T follicular helper cell (primary cell): ENCODE measurements around the gene MXD4.

Experiments used
- DNase-seq: peaks from one replicate; pipeline ENCODE4 v3.0.0-alpha.2; 2020; ENCODE audit warnings: low read depth

The MXD4 gene

DNA sequence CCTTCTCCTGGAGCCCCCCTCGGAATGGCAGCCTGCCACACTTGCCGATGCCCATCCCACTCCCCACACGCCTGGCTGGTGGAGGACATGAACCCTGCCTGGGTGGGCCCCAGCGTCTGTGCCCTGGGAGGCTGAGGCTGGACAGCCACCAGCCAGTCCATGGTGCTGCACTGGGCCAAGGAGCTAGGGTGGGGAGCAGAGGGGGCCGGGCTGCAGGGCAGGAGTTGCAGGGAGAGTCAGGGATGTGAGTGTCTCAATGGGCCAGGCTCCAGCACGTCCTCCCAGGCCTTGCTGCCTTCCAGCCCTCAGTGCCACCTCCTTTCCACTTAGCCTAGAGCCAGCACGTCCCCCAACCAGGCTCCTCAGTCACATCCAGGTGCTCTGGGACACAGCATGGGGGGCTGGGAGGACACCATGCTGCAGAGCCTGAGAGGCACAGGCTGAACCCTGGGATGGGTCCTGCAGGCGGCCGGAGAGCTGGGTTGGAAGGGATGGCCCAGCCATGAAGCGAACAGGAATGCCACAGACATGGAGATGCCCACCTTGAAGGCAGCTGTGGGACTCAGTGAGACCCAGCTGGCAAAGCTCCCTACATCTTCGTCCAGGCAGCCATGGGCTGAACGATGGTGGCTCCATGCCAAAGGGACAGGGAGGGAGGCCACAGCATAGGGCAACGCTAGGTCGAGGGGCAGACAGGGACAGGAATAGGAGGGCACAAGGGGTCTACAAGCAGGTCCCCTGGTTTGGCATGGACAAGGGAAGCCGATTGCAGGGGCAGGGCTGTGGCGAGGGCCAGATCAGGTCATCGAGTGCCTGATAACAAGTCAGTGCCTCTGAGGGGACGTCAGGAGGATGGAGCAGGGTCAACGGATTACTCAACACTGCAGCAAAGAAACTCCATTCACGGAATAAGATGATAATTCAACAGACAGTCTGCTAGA, 30.1 kb upstream of the MXD4 start:
- DNase-seq, result no peak

DNA sequence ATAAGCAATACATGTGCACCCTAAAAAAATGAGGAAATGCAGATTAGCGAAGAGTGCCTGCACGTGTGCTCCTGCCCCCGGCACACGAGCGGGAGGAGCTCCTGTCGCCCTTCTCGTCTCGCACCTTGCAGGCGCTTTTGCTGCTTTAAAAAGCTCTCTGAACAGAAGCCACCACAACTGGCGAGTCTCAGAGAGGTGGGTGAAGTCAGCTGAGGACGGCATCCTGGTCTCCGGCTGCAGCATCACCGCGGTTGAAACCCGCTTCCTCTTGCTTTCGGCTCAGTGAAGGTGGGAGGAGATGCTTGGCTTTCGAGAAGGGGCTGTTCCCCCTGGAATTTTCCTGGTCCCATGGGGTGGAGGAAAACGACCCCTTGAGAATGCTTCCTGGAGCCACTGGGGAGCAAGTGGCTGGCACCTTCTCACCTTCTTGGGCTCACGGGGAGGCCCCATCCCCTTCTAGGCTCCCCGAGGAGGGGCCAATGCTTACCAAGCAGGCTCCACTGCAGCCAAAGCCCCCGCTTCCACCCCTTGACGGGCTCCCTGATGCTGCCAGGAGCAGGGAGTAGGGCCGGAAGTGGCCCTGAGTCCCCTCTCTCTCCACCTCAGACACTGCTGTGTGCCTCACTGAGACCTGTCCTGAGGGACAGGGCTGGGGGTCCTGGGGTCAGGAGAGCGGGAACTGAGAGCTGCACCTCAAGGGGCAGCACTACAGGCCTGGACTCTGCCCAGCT, 29.2 kb upstream of the MXD4 start:
- peak; percentile 66 for DNase-seq

DNA sequence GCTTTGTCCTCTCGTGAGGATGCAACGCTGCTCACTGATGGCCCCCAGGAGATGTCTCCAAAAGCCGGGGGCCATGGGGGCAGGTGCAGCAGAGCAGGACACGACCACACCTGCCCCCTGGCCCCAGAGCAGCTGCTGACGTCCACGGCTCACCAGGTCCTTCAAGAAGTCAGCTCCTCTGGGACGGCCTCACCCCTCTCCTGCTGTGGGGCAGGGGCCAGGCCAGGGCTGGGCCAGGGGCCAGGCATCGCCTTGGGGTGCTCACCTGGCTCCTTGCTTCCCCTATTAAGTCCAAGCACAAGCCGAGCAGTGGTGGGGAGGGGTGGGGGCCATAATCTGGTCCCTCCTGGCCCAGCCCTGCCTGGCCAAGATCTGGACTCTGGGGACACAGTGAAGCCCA, 28.6 kb upstream of the MXD4 start:
- no peak for DNase-seq

DNA sequence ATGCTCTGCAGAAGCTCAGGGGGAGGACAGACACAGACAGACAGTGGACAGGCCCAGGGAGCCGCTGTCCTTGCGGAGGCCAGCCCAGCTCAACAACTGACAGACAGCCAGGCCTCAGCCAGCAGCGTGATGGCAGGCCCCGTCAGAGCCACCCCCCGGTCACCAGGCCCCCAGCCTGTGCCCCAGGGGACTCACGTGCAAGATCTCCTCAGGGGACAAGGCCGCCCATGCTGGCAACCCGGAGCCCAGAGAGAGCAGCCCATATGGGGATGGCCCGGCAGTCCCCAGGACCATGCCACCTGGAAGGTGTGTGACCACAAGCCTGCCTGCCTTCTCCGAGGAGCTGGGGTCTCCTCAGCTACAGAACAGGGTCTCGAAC, 28.0 kb upstream of the MXD4 start:
- DNase-seq, result no peak

DNA sequence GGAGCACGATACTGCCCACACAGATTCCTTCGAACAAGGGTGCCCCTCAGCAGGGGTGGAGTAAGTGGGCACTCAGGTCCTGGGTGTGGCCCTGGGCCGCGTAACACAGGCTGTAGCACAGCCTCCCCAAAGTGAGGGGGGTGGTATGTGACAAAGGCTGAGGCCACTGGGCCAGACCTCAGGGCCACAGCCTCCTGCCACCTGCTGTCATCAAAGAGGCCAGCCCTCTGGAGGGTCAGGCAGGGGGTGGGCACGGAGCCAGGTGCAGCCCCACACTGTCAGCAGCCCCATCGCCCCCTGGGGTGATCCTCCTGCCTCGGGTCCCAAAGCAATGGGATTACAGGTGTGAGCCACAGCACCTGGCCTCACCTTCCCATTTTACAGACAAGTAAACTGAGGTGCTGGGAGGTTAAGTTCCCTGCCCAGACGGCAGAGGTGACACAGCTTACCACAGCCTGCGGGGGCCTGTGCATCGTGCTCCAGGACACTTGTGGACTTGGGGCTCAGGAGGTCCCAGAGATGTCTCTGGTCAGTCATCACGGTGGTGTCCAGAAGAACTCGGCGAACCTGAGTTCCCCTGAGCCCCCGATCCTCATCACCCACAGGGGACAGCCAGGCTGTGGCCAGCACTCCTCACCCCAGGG, 27.5 kb upstream of the MXD4 start:
- DNase-seq, result no peak

DNA sequence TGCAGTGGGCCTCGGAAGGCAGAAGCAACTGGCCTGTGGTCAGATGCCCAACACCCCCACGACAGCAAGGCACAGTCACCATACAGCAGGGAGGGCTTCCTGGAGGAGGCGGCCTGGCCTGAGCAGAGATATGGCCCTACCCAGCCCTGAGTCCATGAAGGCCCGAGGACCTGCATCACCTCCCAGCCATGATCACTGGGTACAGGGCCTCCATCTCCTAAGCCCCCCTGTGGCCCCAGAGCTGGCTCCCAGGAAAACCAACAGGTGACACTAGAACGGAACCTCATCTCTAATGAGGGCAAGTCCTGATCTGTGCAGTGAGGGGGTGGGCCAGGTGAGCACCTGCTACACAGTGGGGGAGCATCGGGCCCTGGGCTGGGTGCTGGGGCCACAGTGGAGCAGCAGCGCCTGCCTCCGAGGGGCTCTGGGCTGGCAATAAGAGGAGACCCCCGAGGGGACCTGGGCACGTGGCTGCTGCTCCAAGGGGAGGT, 26.2 kb upstream of the MXD4 start:
- no peak for DNase-seq

DNA sequence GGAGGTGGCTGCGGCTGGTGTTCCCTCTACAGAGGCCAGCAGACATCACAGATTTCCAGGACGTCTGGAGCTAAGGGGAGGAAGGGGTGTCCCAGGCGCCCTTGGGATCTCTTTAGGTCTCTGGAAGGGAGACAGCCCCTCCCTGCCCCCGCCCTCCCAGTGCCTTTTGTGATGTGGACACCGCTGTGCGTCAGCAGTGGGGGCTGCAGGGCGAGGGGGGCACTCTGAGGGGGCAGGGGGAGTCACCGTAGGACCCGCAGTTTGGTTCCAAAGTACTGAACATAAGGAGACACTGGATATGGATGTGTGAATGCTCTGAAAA, 25.6 kb upstream of the MXD4 start:
- no peak for DNase-seq

DNA sequence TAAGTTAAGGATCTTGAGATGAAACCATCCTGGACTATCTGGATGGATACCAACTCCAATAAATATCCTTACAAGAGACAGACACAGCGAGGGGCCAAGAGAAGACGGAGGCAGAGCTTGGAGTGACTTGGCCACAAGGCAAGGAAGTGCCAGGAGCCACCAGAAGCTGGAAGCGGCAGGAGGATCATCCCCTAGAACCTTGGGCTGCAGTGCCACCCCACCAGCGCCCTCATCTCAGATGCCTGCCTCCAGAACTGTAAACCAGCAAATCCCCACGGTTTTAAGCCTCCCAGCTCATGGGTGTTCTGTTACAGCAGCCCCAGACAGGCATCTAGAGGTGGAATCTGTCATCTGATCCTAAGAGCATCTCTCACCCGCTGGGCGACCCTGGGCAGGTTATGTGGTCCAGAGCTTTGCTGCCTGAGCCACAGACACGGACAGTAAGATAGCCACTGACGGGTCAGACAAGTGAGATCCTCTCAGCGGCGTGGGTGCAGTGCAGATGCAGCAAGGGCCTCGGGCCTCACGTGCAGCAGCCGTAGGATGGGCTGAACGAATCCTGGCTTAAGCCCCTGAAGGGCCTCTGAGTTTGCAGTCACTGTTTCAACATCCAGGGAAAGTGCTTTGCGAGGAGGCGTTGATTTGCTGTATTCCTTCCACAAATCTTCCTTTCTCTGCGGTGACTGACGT, 25.1 kb upstream of the MXD4 start:
- DNase-seq, result no peak

DNA sequence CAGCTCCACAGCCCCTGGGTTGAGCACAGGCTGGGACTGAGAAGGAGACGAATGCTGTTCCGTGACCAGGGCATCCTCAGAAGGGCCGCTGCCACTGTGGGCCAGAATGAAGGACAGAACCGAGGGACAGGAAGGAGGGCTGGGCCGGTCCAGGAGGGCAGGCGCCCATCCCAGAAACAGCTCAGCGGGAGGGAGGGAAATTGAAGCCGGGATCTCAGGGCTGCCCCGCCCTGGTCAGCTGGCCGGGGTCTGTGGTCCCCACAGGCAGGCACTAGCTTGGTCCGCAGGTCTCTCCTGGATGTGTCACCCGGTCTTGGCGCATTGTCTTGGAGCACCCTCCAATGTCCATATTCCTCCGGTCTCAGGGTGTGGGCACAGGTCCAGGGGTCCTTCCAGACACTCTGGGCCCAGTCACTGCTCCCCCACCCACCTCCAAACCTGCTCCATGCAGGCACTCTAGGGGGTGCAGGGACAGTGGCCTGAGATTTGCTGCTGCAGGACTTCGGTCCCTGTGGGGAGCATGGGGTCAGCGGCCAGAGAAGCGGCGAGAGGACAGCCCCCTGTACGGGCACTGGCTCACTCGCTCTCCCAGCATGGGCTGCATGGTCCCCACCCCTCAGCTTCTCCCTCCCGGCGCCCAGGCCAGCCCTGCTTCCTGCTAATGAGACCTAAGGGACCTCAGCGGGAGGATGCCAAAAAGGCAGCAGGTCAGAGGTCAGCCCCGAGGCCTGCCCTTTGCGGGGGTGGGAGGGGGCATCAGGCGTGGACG, 23.9 kb upstream of the MXD4 start:
- DNase-seq, result no peak

DNA sequence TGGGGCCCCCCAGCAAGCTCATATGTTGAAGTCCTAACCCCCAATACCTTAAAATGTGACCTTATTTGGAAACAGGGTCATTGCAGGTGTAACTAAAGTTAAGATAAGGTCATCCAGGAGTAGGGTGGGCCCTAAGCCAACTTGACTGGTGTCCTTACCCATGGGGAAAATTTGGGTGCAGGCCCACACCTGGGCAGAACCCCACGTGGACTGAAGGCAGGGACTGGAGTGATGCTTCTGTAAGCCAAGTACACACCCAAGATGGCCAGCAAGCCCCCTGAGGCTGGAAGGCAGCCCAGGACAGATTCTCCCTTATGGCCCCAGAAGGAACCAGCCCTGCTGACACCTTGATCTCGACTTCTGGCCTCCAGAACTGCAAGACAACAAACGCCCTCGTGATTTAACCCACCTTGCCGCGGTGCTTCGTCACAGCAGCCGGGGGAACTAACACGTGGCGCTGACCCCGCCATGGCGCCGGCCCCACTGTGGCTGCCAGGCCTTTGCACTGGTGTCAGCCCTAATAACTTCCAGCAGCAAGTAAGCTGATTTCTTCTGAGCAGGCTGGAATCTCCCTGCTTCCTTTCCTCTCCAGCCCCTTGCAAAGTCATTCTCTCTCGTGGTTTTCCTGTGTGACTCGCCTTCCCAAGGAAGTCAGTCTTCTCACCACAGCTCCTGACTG, 23.2 kb upstream of the MXD4 start:
- DNase-seq, result no peak

DNA sequence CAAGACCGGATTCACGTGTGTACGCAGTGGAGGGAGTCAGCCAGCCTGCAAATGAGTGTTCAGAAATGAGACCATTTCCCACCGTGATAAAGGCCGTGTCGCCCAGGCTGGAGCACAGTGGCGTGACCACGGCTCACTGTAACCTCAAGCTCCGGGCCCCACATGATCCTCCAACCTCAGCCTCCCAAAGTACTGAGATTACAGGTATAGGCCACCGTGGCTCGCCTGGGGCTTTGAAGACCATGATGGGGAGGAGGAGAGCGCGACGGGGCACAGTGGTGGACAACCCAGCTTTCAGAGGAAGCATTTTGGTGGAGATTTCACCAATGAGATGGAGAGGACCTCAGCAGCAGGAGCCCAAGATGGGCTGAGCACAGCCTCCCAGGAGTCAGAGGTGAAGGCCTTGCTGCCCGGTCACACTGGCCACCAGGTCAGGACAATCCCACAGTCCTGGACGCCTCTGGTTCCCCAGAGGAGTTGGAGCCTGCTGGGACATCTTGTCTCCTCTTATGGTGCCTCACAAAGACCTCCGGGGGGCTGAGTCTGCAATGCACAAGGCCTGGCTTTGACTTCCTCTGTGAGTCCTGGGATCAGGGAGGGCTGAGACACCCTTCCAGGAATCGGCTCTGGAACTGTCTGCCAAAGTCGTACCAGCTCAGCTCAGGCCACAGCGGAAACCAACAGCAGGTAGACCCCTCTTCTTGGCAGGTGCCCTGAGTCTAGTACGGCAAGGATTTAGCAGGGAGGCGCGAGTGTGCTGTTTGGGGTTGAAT, 22.4 kb upstream of the MXD4 start:
- DNase-seq, result no peak

DNA sequence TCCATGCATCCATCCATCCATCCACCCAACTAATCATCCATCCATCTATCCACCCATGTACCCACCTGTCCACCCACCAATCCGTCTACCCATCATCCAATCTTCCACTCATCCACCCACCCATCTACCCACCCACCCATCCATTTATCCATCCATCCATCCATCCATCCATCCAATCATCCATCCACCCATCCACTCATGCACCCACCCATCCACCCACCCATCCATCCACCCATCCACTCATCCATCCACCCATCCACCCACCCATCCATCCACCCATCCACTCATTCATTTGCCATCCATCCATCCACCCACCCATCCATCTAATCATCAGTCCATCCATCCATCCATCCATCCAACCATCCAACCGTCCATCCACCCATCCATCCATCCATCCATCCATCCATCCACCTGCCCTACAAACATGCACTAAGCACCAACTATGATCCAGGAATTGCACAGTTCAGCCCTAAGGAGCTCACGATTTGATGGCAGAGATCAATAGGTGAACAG, 21.3 kb upstream of the MXD4 start:
- DNase-seq, result no peak

DNA sequence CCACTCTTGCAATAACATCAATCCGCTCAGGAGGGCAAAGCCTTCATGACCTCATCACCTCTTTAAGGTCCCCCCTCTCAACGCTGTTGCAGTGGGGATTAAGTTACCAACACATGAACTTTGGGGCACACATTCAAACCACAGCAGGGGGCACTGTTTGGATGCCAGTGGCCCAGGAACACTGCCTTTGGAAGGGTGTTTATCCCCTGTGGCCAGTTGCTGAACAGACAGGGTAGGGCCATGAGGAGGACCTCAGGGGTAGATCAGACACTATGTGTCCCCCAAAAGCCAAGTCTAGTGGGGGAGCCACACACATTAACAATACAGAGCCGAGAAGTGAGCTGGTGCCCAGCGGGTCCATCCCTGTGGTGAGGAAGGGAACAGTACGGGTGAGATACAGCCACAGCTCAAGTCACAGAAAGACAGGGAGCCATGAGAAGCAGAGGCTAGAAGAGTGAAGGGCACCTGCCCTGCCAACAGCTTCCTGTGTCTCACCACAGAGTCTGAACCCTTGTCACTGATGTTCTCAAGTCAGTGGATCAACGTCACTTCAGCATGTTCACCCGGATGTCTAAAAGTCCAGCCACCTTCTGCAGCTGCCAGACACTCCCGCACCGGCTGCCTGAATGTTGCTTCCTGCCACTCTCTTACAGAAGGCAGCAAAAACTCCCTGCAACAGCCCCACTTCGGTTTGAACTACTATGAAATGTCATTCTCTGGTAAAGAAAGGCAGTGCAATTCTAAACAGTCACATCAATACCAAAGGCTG, 19.9 kb upstream of the MXD4 start:
- peak; percentile 85 for DNase-seq

DNA sequence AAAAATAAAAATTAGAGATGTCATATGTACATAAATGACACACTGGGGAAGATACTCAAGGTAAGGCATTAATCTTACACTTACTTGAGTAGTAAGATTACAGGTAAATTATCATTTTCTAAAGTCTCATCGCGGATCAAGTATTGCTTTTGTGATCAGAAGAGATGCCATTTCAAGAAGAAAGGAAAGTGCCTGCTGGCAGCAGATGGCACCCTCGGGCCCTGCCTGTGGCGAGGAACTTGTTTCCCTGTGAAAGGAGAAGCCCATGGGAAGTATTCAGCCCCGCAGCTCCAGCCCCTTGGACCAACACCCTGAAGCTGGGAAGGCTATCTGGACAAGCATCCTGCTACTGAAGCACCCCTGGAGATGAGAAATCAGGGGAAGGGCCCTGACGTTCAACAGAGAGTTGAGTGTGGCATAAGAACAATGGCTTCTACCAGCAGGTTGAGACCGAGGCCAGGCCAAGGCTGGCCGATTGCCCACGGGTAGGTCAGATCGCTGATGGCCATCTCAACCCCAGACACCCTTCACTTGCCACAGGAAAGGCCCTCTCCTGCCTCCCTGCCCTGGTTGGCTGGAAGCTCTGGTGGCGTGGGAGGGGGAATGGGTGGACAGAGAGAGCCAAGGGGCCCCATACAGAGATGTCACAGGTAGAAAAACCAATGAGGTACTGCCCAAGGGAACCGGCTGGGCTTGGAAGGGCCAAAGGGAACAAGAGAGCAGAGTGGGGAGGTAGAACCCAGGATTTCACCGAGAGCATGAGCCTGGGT, 18.8 kb upstream of the MXD4 start:
- no peak for DNase-seq

DNA sequence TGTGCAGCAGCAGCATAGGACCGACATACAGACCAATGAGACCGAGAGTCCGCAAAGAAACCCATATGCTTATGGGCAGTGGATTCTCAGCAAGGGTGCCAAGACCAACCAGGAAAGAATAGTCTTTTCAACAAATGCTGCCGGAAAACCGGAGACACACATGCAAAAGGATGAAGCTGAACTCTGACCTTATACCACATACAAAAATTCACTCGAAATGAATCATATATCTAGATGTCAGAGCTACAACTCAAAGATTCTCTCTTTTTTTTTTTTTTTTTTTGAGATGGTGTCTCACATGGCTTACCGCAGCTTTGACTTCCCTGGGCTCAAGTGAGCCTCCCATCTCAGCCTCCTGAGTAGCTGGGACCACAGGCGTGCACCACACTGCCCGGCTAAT, 16.0 kb upstream of the MXD4 start:
- no peak for DNase-seq

DNA sequence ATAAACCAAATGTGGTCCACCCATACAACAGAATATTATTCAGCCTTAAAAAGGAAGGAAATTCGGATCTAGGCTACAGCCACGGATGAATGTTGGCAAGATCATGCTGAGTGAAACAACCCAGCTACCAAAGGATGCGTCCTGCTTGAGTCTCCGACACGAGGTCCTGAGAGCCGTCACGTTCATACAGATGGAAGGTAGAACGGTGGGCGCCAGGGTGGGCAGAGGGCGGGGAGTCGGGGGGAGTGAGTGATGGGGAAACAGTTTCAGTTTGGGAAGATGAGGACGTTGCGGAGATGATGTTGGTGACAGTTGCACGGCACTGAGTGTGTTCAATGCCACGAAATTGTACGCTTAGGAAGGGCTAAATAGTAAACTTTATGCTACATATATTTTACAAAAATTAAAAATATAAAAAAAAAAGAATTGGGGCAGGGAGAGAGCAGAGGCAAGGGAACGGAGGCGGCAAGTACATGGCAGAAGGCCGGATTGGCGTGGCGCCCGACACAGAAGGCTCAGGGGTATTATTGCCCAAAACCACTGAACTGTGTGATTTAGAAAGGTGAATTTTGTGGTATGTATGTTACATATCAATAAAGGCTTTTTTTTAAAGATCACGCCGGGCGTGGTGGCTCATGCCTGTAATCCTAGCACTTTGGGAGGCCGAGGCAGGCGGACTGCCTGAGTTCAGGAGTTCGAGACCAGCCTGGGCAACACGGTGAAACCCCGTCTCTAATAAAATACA, 14.8 kb upstream of the MXD4 start:
- no peak for DNase-seq

DNA sequence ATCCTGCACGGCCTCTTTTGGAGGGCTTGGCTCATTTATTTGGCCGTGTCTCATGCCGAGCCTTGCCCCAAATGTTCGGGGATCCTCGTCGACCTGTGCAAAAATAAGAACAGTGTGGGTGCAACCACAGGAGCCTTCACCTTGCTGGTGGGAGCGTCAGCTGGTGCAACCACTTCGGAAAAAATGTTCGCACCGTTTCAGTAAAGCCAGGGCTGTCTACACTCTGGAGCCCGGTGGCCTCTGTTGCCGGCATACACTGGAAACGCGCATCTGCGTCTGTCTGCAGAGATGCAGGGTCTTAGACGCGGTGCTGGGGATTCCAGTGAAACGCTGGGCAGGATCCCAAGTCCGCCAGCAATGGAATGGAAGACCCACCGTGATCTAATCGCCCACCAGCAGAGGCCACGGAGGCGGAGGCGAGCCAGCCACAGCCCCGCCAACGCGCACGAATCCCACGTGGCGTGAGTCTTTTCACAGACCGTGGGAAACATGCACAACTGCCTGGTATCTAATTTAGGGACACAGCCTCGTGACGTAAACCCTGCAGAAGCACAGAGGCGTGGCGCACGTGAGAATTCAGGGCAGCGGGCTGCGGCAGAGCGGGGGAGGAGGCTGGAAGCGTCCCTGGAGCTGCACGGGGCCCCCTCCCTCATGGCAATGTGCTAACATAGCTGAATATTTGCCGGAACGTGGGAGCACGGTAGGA, 13.8 kb upstream of the MXD4 start:
- DNase-seq, result no peak
